ENCODE measurements around the gene MLC1. TPM values are rescaled to one million over a fixed set of nuclear protein-coding genes. Genes with fewer than 3 reads are reported as not detected.

Gene MLC1
- total RNA-seq, 4 donors from 2014 or later: under 0.01 to 0.70 TPM; not detected in 2

- Histone ChIP-seq H3K27me3 (peaks cover 0 to 19% (median 0%) of the 10 kb centered on the region in 4 donors), H3K4me1 (no peaks in the 10 kb centered on the region), H3K9me3 (no peaks in the 10 kb centered on the region), H3K4me3 (no peak overlapping the region), H3K27ac (no peak overlapping the region), H3K36me3 (no peaks in the 10 kb centered on the region)
- no peak for TF ChIP-seq POLR2A (IDR thresholded peaks at IDR 0.05)
- no peak for TF ChIP-seq CTCF (IDR thresholded peaks at IDR 0.05)
- 63 to 82% methylated on average over 6 to 24 of the region's 29 CpGs for WGBS, 2 donors
- intact Hi-C loops (cut with DNase I): no loop called here
- DNase-seq: no peak
Measured at GRCh38 chr22:50091092-50091768, 6.0 kb upstream of the MLC1 start.

- no peak for TF ChIP-seq POLR2A (IDR thresholded peaks at IDR 0.05)
- no peak for TF ChIP-seq CTCF (IDR thresholded peaks at IDR 0.05)
- no peaks in the 10 kb centered on the region for H3K9me3 ChIP-seq
- WGBS, 2 donors: 92 to 96% methylated on average over 15 to 22 of the region's 22 CpGs
- intact Hi-C loops (cut with DNase I): no loop called here
- H3K36me3 ChIP-seq: no peaks in the 10 kb centered on the region
- no peaks in the 10 kb centered on the region for H3K4me1 ChIP-seq
- no peak for DNase-seq
- no peak overlapping the region for H3K27ac ChIP-seq
- no peak overlapping the region for H3K4me3 ChIP-seq
- H3K27me3 ChIP-seq: peaks cover 0 to 16% (median 0%) of the 10 kb centered on the region in 4 donors
Measured at GRCh38 chr22:50090412-50090714, 5.1 kb upstream of the MLC1 start.

- H3K27me3 ChIP-seq: peaks cover 0 to 14% (median 0%) of the 10 kb centered on the region in 4 donors
- no peak for TF ChIP-seq POLR2A (IDR thresholded peaks at IDR 0.05)
- no peak for TF ChIP-seq CTCF (IDR thresholded peaks at IDR 0.05)
Measured at GRCh38 chr22:50089682-50090411, 4.6 kb upstream of the MLC1 start, which contains the start of gene MOV10L1. Gene MOV10L1, plus strand, starts transcription at chr22:50090006. Its CDS starts 83 bp downstream, at chr22:50090089.

GRCh38 chr22:50089231-50089630 lies 4.0 kb upstream of the MLC1 start:
- Histone ChIP-seq H3K9me3 (no peaks in the 10 kb centered on the region), H3K36me3 (no peaks in the 10 kb centered on the region), H3K27me3 (peaks cover 0 to 13% (median 0%) of the 10 kb centered on the region in 4 donors), H3K27ac (no peak overlapping the region), H3K4me3 (no peak overlapping the region), H3K4me1 (no peaks in the 10 kb centered on the region)
- TF ChIP-seq CTCF (IDR thresholded peaks at IDR 0.05) (no peak), POLR2A (IDR thresholded peaks at IDR 0.05) (no peak)
- intact Hi-C loops (cut with DNase I): no loop called here
- no peak for DNase-seq
- 84 to 87% methylated on average over 11 of the region's 11 CpGs for WGBS, 2 donors

More at GRCh38 chr22:50089682-50090411, 4.6 kb upstream of the MLC1 start, which contains the start of gene MOV10L1:
- Histone ChIP-seq H3K27ac (no peak within 1 kb of the TSS), H3K9me3 (no peaks in the 10 kb centered on the region), H3K4me3 (peak within 1 kb of the TSS in 1 of 4 donors; percentile 5), H3K36me3 (no peaks in the 10 kb centered on the region), H3K4me1 (no peaks in the 10 kb centered on the region)
- DNase-seq: no peak
- intact Hi-C loops (cut with DNase I): no loop called here
- WGBS, 2 donors: 74 to 91% methylated on average over 14 to 23 of the region's 83 CpGs

- intact Hi-C loops (cut with DNase I): no loop called here
- Histone ChIP-seq H3K9me3 (no peaks in the 10 kb centered on the region), H3K27me3 (peaks cover 0 to 24% (median 0%) of the 10 kb centered on the region in 4 donors), H3K36me3 (no peaks in the 10 kb centered on the region), H3K27ac (no peak overlapping the region), H3K4me3 (no peak overlapping the region), H3K4me1 (peaks cover 4 to 9% (median 7%) of the 10 kb centered on the region in 3 donors)
- 88 to 93% methylated on average over 6 to 11 of the region's 12 CpGs for WGBS, 2 donors
- DNase-seq: no peak
- TF ChIP-seq POLR2A (IDR thresholded peaks at IDR 0.05) (no peak), CTCF (IDR thresholded peaks at IDR 0.05) (no peak)
Measured at GRCh38 chr22:50088096-50088495, 2.9 kb upstream of the MLC1 start.

Measured in esophagus squamous epithelium (tissue), 5 donors.